Smooth muscle cell (in vitro differentiated cells): ENCODE measurements around the gene FBN1. TPM values are rescaled to one million over a fixed set of nuclear protein-coding genes. Genes with fewer than 3 reads are reported as not detected.

ENCODE experiments used
- DNase-seq: peaks from one replicate; lab custom pipeline; 2025; ENCODE audit not compliant: unreplicated experiment; lab: John Stamatoyannopoulos, UW
- H2AFZ ChIP-seq: fragments of 200-600 bp; sonication (generic); 2 replicates; pipeline ENCODE4 v1.6.0; 2016; ENCODE audit warnings: antibody characterized with exemption, low read depth, mild to moderate bottlenecking
- H3F3A ChIP-seq: fragments of 200-600 bp; sonication (generic); 2 replicates; pipeline ENCODE4 v1.6.0; 2017; ENCODE audit warnings: antibody characterized with exemption, low read depth
- H3K27ac ChIP-seq: fragments of 200-600 bp; sonication (generic); 2 replicates; pipeline ENCODE4 v1.5.1; 2016; ENCODE audit warnings: low read depth, mild to moderate bottlenecking
- H3K27me3 ChIP-seq: fragments of 200-600 bp; sonication (generic); 2 replicates; pipeline ENCODE4 v1.6.1; 2016; ENCODE audit warnings: low read depth, mild to moderate bottlenecking
- H3K36me3 ChIP-seq: fragments of 200-600 bp; sonication (generic); 2 replicates; pipeline ENCODE4 v1.5.1; 2016; ENCODE audit warnings: low read depth
- H3K4me1 ChIP-seq: fragments of 200-600 bp; sonication (generic); 2 replicates; pipeline ENCODE4 v1.5.1; 2016; ENCODE audit warnings: low read depth
- H3K4me2 ChIP-seq: fragments of 200-600 bp; sonication (generic); 2 replicates; pipeline ENCODE4 v1.6.0; 2016; ENCODE audit warnings: mild to moderate bottlenecking
- H3K4me3 ChIP-seq: fragments of 200-600 bp; sonication (generic); 2 replicates; pipeline ENCODE4 v1.5.1; 2016; ENCODE audit warnings: mild to moderate bottlenecking
- H3K79me2 ChIP-seq: fragments of 200-600 bp; sonication (generic); 2 replicates; pipeline ENCODE4 v1.6.0; 2016; ENCODE audit warnings: low read depth, mild to moderate bottlenecking
- H3K9ac ChIP-seq: fragments of 200-600 bp; sonication (generic); 2 replicates; pipeline ENCODE4 v1.6.0; 2016; ENCODE audit warnings: low read depth
- H3K9me3 ChIP-seq: fragments of 200-600 bp; sonication (generic); replicated peaks from 2 replicates; pipeline ENCODE4 v1.5.1; 2016; ENCODE audit warnings: low read depth
- H4K20me1 ChIP-seq: fragments of 200-600 bp; sonication (generic); 2 replicates; pipeline ENCODE4 v1.6.0; 2016; ENCODE audit warnings: low read depth
- CTCF ChIP-seq: fragments of 200-600 bp; sonication (generic); IDR thresholded peaks from 2 replicates; pipeline ENCODE4 v1.5.1; 2017; ENCODE audit warnings: borderline replicate concordance, mild to moderate bottlenecking, antibody characterized with exemption; ENCODE audit not compliant: insufficient read depth, poor library complexity, severe bottlenecking
- WGBS: methylation state at CpG from one replicate; pipeline ENCODE4 v1.1.7; 2016; ENCODE audit warnings: low lambda C conversion rate; 5-methylcytosine and 5-hydroxymethylcytosine counted together
- polyA plus RNA-seq: library from polyadenylated mRNA; unstranded; fragments of >200 nt; fragmentation: Nextera tagmentation; extraction: Ambion mirVana; gene quantifications from 2 replicates; pipeline ENCODE4 v1.2.1, GENCODE V29; 2016
- total RNA-seq: library from RNA; depleted of rRNA; stranded (reverse); fragments of >200 nt; gene quantifications from 2 replicates; pipeline ENCODE4 v1.2.3, GENCODE V29; 2014

The FBN1 gene
- total and polyA plus RNA-seq, 2 experiments from 2014 or later = 137 to 330 TPM

GRCh38 chr15:48634096-48634495 is 11.4 kb downstream of the FBN1 start:
- H4K20me1 ChIP-seq = no peaks in the 10 kb centered on the region
- no peak for TF ChIP-seq CTCF
- DNase-seq = no peak
- peaks cover 19% of the 10 kb centered on the region for H3F3A ChIP-seq
- 62% methylated on average over 3 of the region's 3 CpGs for WGBS
- peak overlapping the region; percentile 42 for H3K9ac ChIP-seq
- H3K4me3 ChIP-seq = no peak overlapping the region
- no peak overlapping the region for H2AFZ ChIP-seq
- peaks cover 60% of the 10 kb centered on the region for H3K79me2 ChIP-seq
- no peaks in the 10 kb centered on the region for H3K36me3 ChIP-seq
- peak overlapping the region; percentile 67 for H3K4me2 ChIP-seq
- H3K4me1 ChIP-seq = peaks cover 36% of the 10 kb centered on the region
- peak overlapping the region; percentile 86 for H3K27ac ChIP-seq
- H3K9me3 ChIP-seq = no peaks in the 10 kb centered on the region
- H3K27me3 ChIP-seq = no peaks in the 10 kb centered on the region

GRCh38 chr15:48632651-48633050 is 12.9 kb downstream of the FBN1 start:
- Histone ChIP-seq H3K9me3 (no peaks in the 10 kb centered on the region), H3K4me2 (peak overlapping the region; percentile 67), H3K9ac (no peak overlapping the region), H2AFZ (no peak overlapping the region), H3K27ac (peak overlapping the region; percentile 86), H3F3A (peaks cover 19% of the 10 kb centered on the region), H3K27me3 (no peaks in the 10 kb centered on the region), H3K79me2 (peaks cover 55% of the 10 kb centered on the region), H3K4me3 (no peak overlapping the region), H3K36me3 (no peaks in the 10 kb centered on the region), H4K20me1 (peaks cover 4% of the 10 kb centered on the region), H3K4me1 (peaks cover 39% of the 10 kb centered on the region)
- WGBS = 8% methylated on average over 1 of the region's 1 CpG
- DNase-seq = no peak
- TF ChIP-seq CTCF = no peak

- peaks cover 6% of the 10 kb centered on the region for H4K20me1 ChIP-seq
- H3K36me3 ChIP-seq = no peaks in the 10 kb centered on the region
- H3K27ac ChIP-seq = peak overlapping the region; percentile 86
- 59% methylated on average over 8 of the region's 8 CpGs for WGBS
- no peak for TF ChIP-seq CTCF
- peaks cover 66% of the 10 kb centered on the region for H3K79me2 ChIP-seq
- H3K4me3 ChIP-seq = no peak overlapping the region
- H2AFZ ChIP-seq = no peak overlapping the region
- H3K27me3 ChIP-seq = no peaks in the 10 kb centered on the region
- no peaks in the 10 kb centered on the region for H3K9me3 ChIP-seq
- H3K9ac ChIP-seq = no peak overlapping the region
- H3K4me1 ChIP-seq = peaks cover 44% of the 10 kb centered on the region
- DNase-seq = no peak
- H3F3A ChIP-seq = peaks cover 15% of the 10 kb centered on the region
- peak overlapping the region; percentile 64 for H3K4me2 ChIP-seq
These were observed 14.2 kb downstream of the FBN1 start for GRCh38 chr15:48631176-48631770.

- TF ChIP-seq CTCF = no peak
- Histone ChIP-seq H3K4me1 (peaks cover 41% of the 10 kb centered on the region), H4K20me1 (peaks cover 6% of the 10 kb centered on the region), H3K79me2 (peaks cover 74% of the 10 kb centered on the region), H3K4me3 (no peak overlapping the region), H3K9ac (no peak overlapping the region), H3K9me3 (no peaks in the 10 kb centered on the region), H2AFZ (no peak overlapping the region), H3K4me2 (no peak overlapping the region), H3K36me3 (no peaks in the 10 kb centered on the region), H3K27me3 (no peaks in the 10 kb centered on the region), H3F3A (peaks cover 14% of the 10 kb centered on the region), H3K27ac (peak overlapping the region; percentile 86)
- 69% methylated on average over 1 of the region's 1 CpG for WGBS
- no peak for DNase-seq
These were observed 15.3 kb downstream of the FBN1 start for GRCh38 chr15:48630245-48630644.
